ENCODE measurements around the gene SNX24.

The SNX24 gene

GRCh38 chr5:122999947-123000563, 154.6 kb downstream of the SNX24 start:
- in situ Hi-C loops (cut with HindIII; ENCODE audit: low sequenced_read_pairs): no loop called here

GRCh38 chr5:123000731-123001130, 155.3 kb downstream of the SNX24 start:
- in situ Hi-C loops (cut with HindIII; ENCODE audit: low sequenced_read_pairs): no loop called here

GRCh38 chr5:123001808-123002207, 156.4 kb downstream of the SNX24 start:
- in situ Hi-C loops (cut with HindIII; ENCODE audit: low sequenced_read_pairs): no loop called here

GRCh38 chr5:123007182-123007581, 161.8 kb downstream of the SNX24 start:
- in situ Hi-C loops (cut with HindIII; ENCODE audit: low sequenced_read_pairs): no loop called here

DNA sequence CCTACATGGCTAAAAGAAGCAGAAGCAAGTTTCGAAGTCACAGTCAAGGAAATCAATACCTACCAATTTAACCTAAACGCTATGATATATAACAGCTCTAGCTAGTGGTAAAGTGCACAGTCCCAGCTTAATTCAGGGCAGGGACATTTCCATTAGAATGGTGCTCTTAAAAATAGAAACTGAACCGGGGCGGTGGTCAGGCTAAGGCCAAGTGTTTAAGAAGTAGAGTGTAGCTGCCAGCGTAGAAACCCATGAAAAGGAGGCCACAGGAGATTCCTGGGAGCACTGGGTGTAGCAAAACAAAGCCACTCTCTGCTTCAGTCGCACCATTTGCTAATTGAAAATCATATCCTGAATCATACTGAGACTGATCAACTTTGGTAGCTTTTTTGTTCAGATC, 162.3 kb downstream of the SNX24 start:
- in situ Hi-C loops (cut with HindIII; ENCODE audit: low sequenced_read_pairs): no loop called here

DNA sequence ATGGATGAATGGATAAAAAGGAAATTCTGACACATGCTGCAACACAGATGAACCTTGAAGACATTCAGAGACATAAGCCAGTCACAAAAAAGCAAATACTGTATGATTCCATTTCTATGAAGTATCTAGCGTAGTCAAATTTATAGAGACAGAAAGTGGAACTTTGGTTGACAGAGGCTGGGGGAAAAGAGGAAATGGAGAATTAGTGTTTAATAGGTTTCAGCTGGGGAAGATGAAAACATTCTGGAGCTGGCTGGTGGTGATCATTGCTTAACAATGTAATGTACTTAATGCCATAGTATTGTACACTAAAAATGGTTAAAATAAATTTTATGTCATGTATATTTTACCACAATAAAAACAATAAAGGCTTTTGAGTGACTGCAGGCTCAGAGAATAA, 166.9 kb downstream of the SNX24 start:
- in situ Hi-C loops (cut with HindIII; ENCODE audit: low sequenced_read_pairs): no loop called here

GRCh38 chr5:123014689-123015088, 169.3 kb downstream of the SNX24 start:
- in situ Hi-C loops (cut with HindIII; ENCODE audit: low sequenced_read_pairs): no loop called here

DNA sequence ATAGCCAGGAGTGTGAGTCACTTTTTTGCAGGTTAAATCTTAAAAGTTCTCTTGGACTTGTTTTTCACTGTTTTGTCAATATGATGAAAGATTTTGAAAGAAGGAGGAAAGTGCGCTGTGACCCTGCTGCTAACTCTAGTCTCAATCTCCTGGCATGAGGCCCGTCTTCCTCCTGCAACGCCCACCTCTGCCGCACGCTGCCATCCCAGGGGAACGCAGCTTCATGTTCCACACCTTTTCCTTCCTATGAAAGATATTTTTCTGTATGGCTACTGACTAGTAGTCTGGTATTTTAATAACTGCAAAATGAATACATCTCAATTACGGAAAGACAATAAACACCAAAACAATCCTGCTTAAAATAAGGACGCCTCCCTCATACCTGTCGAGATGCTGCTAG, 182.8 kb downstream of the SNX24 start:
- in situ Hi-C loops (cut with HindIII; ENCODE audit: low sequenced_read_pairs): loop anchor here (5.0 kb wide), 2 partner anchors 46 to 71 kb away; no protein-coding TSS in a partner anchor

DNA sequence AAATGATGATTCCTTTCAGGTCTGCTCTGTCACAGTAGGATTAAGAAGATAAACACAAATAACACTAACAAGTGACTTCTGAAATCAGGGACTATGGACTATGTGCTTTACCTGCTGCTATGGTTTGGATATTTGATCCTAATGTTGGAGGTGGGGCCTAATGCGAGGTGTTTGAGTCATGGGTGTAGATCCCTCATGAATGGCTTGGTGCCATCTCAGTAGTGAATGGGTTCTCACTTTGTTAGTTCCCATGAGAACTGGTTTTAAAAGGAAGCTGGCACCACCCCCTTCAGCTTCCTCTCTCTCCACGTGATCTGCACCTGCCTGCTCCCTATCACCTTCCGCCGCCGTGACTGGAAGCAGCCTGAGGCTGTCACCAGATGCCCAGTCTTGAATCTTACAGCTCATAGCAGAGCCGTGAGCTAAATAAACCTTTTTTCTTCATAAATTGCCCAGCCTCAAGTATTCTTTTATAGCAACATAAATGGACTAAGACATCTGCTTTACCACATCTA, 187.8 kb downstream of the SNX24 start:
- in situ Hi-C loops (cut with HindIII; ENCODE audit: low sequenced_read_pairs): no loop called here

DNA sequence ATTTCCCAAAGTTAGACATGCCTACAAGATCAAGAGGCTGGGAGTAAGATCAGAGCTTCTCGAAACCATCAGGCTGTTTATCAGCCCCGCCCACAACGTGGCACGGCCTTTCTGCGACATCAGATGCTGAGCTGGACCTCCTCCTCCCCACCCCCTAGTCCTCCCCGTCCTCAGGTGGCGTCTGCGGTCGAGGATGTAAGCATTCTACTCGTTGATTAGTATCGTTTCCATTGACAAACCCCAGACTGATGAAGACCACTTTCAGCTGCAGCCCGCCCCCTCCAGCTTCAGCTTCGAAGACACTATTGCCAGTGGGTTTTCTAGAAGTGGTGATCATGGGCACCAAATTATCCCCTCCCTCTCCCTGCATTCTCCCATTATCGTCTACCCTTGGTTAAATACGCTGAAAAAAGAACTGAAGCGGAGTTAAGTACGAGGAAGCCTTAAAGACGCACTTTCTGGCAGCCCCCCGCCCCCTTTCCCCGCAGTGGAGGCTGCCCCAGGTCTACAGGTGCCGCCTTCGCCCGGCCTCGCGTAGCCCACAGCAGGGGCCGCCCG, 190.0 kb downstream of the SNX24 start:
- in situ Hi-C loops (cut with HindIII; ENCODE audit: low sequenced_read_pairs): no loop called here

DNA sequence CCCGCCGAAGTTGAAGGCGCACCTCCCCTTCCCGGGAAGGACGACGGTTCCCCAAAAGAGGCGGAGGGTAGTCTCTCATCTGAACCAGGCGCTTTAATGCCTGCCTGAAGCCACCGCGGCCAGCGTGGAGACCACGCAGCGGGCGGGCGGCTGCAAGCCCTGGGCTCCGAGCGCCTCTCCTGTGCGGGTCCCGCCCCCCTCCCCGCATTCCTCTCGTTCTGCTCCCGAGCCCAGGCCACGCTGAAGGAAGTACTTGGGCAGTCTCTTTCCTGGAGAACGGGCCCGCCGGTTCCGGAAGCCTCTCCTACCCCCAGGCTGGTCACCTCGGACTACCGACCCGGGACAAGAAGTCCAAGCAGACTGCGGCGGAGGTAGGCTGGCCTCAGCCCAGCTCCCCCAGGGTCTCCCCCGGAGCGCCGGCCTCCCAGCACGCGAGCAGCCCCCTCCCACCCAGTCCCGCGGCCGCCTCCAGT, 190.5 kb downstream of the SNX24 start:
- in situ Hi-C loops (cut with HindIII; ENCODE audit: low sequenced_read_pairs): no loop called here

- in situ Hi-C loops (cut with HindIII; ENCODE audit: low sequenced_read_pairs): no loop called here
Observed at GRCh38 chr5:123036391-123037103, 191.1 kb downstream of the SNX24 start, which contains the start of gene PPIC. Gene PPIC, minus strand, starts transcription at chr5:123036725. Its CDS starts 100 bp downstream, at chr5:123036625.

DNA sequence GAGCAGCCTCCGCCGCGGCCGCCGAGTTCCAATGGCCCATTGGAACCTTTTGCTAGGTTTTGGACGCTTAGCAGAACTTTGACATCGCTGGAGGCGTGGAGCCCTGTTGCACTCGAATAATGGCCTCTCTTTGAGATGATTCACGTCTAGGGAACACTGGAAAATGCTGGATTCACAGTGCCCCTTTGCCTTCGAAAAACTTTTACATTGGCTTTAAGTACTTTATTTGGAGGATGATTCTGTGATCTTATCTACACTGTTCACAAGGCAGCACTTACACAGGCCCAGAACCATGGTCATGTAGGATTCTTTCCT, 191.6 kb downstream of the SNX24 start:
- in situ Hi-C loops (cut with HindIII; ENCODE audit: low sequenced_read_pairs): no loop called here

- in situ Hi-C loops (cut with HindIII; ENCODE audit: low sequenced_read_pairs): no loop called here
Observed at GRCh38 chr5:123039673-123040072, 194.3 kb downstream of the SNX24 start.

GRCh38 chr5:123044926-123045617, 199.7 kb downstream of the SNX24 start:
- in situ Hi-C loops (cut with HindIII; ENCODE audit: low sequenced_read_pairs): no loop called here

- in situ Hi-C loops (cut with HindIII; ENCODE audit: low sequenced_read_pairs): no loop called here
Observed at GRCh38 chr5:123046222-123046621, 200.8 kb downstream of the SNX24 start.

GRCh38 chr5:123047706-123048105, 202.3 kb downstream of the SNX24 start:
- in situ Hi-C loops (cut with HindIII; ENCODE audit: low sequenced_read_pairs): no loop called here

DNA sequence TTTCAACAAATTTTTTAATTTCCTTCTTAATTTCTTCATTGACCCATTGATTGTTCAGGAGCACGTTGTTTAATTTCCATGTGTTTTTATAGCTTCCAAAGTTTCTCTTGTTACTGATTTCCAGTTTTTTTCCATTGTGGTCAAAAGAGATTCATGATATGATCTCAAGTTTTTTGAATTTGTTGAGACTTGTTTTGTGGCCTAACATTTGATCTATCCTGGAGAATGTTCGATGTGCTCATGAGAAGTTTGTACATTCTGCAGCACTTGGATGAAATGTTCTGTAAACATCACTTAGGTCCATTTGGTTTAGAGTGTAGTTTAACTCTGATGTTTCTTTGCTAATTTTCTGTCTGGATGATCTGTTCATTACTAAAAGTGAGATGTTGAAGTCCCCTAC, 205.8 kb downstream of the SNX24 start:
- in situ Hi-C loops (cut with HindIII; ENCODE audit: low sequenced_read_pairs): no loop called here

Data from endothelial cell of hepatic sinusoid (primary cell).